Hepatocyte (in vitro differentiated cells): Measurements from ENCODE around the gene MYADML2. TPM values are rescaled to one million over a fixed set of nuclear protein-coding genes. Genes with fewer than 3 reads are reported as not detected.

Experiments used
- DNase-seq: peaks from one replicate; pipeline ENCODE4 v3.0.0-alpha.2; 2016; ENCODE audit warnings: low spot score
- H2AFZ ChIP-seq: fragments of 200-600 bp; sonication (generic); 2 replicates; pipeline ENCODE4 v1.6.0; 2016; ENCODE audit warnings: antibody characterized with exemption, mild to moderate bottlenecking
- H3K27ac ChIP-seq: fragments of 200-600 bp; sonication (generic); 2 replicates; pipeline ENCODE4 v1.5.1; 2016; ENCODE audit warnings: mild to moderate bottlenecking
- H3K27me3 ChIP-seq: fragments of 200-600 bp; sonication (generic); 2 replicates; pipeline ENCODE4 v1.6.1; 2016
- H3K36me3 ChIP-seq: fragments of 200-600 bp; sonication (generic); replicated peaks from 2 replicates; pipeline ENCODE4 v1.5.1; 2016; ENCODE audit warnings: low read depth; ENCODE audit not compliant: insufficient read depth
- H3K4me1 ChIP-seq: fragments of 200-600 bp; sonication (generic); 2 replicates; pipeline ENCODE4 v1.5.1; 2016; ENCODE audit warnings: mild to moderate bottlenecking, moderate library complexity; ENCODE audit not compliant: insufficient read depth
- H3K4me2 ChIP-seq: fragments of 200-600 bp; sonication (generic); 2 replicates; pipeline ENCODE4 v1.6.0; 2016
- H3K4me3 ChIP-seq: fragments of 200-600 bp; sonication (generic); 2 replicates; pipeline ENCODE4 v1.5.1; 2016; ENCODE audit warnings: mild to moderate bottlenecking
- H3K79me2 ChIP-seq: fragments of 200-600 bp; sonication (generic); 2 replicates; pipeline ENCODE4 v1.6.0; 2017; ENCODE audit warnings: mild to moderate bottlenecking
- H3K9me2 ChIP-seq: fragments of 200-600 bp; sonication (generic); replicated peaks from 2 replicates; pipeline ENCODE4 v1.6.0; 2017; ENCODE audit warnings: mild to moderate bottlenecking; ENCODE audit not compliant: insufficient read depth
- H3K9me3 ChIP-seq: fragments of 200-600 bp; sonication (generic); 2 replicates; pipeline ENCODE4 v1.5.1; 2016; ENCODE audit warnings: low read depth, mild to moderate bottlenecking
- H4K20me1 ChIP-seq: fragments of 200-600 bp; sonication (generic); 2 replicates; pipeline ENCODE4 v1.6.0; 2016; ENCODE audit warnings: mild to moderate bottlenecking; ENCODE audit not compliant: insufficient read depth, poor library complexity, severe bottlenecking
- EZH2 ChIP-seq: fragments of 200-600 bp; sonication (generic); IDR thresholded peaks from 2 replicates; pipeline ENCODE4 v1.6.1; 2016; ENCODE audit warnings: antibody characterized with exemption, mild to moderate bottlenecking, borderline replicate concordance
- EZH2phosphoT487 ChIP-seq: fragments of 200-600 bp; sonication (generic); IDR thresholded peaks from one replicate; pipeline ENCODE4 v1.6.1; 2018; ENCODE audit warnings: antibody characterized with exemption, mild to moderate bottlenecking, low read depth, moderate library complexity; ENCODE audit not compliant: unreplicated experiment, severe bottlenecking
- WGBS: methylation state at CpG from one replicate; pipeline ENCODE4 v1.1.6; 2016; ENCODE audit warnings: low lambda C conversion rate; ENCODE audit errors: missing lambda C conversion rate; 5-methylcytosine and 5-hydroxymethylcytosine counted together
- polyA plus RNA-seq: library from polyadenylated mRNA; unstranded; fragments of >200 nt; fragmentation: Nextera tagmentation; extraction: Ambion mirVana; gene quantifications from 2 replicates; pipeline ENCODE4 v1.2.1, GENCODE V29; 2016
- total RNA-seq: library from RNA; depleted of rRNA; stranded (reverse); fragments of >200 nt; gene quantifications from 2 replicates; pipeline ENCODE4 v1.2.3, GENCODE V29; 2014
- TF ChIP-seq, protein P1 (sequence below): fragments of 200-600 bp; sonication (generic); IDR thresholded peaks from 2 replicates; pipeline ENCODE4 v1.5.1; 2016; ENCODE audit warnings: antibody characterized with exemption, mild to moderate bottlenecking; ENCODE audit not compliant: poor library complexity

MYADML2 gene
- total and polyA plus RNA-seq, 2 experiments from 2014 or later = 0.06 TPM; not detected in 1

DNA sequence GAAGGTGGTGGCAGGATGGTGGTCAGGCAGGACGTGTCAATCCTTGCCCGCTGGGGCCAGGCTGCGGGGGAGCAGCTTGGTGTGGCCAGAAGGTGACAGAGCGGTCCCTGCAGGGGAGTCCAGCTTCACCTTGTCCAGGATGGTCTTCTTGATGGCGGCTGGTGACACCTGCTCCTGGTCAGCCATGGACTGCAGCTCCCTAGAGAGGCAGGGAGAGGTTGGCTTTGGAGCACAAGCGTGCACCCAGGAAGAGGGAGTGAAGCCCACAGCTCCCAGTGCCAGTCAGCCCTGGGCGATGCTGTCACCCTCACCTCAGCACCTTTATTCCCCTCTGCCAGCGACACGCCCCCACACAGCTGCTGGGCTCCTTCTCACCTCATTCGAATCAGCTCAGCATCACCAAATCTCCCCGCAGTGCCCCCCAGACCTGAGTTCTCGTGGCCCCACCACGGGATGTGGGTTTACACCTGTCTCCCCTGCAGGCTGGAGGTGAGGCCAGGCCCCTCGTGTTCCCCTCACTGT, 13.8 kb downstream of the MYADML2 start:
- Histone ChIP-seq H3K4me2 (no peak overlapping the region), H2AFZ (no peak overlapping the region), H3K79me2 (peaks cover 15% of the 10 kb centered on the region), H3K9me3 (no peaks in the 10 kb centered on the region), H4K20me1 (no peaks in the 10 kb centered on the region), H3K9me2 (no peaks in the 10 kb centered on the region), H3K4me1 (peaks cover 17% of the 10 kb centered on the region), H3K4me3 (no peak overlapping the region), H3K36me3 (no peaks in the 10 kb centered on the region), H3K27me3 (no peaks in the 10 kb centered on the region), H3K27ac (no peak overlapping the region)
- DNase-seq = no peak
- no peak for TF ChIP-seq EZH2phosphoT487
- TF ChIP-seq, protein P1, sequence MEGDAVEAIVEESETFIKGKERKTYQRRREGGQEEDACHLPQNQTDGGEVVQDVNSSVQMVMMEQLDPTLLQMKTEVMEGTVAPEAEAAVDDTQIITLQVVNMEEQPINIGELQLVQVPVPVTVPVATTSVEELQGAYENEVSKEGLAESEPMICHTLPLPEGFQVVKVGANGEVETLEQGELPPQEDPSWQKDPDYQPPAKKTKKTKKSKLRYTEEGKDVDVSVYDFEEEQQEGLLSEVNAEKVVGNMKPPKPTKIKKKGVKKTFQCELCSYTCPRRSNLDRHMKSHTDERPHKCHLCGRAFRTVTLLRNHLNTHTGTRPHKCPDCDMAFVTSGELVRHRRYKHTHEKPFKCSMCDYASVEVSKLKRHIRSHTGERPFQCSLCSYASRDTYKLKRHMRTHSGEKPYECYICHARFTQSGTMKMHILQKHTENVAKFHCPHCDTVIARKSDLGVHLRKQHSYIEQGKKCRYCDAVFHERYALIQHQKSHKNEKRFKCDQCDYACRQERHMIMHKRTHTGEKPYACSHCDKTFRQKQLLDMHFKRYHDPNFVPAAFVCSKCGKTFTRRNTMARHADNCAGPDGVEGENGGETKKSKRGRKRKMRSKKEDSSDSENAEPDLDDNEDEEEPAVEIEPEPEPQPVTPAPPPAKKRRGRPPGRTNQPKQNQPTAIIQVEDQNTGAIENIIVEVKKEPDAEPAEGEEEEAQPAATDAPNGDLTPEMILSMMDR = no peak
- WGBS = 95% methylated on average over 14 of the region's 14 CpGs

DNA sequence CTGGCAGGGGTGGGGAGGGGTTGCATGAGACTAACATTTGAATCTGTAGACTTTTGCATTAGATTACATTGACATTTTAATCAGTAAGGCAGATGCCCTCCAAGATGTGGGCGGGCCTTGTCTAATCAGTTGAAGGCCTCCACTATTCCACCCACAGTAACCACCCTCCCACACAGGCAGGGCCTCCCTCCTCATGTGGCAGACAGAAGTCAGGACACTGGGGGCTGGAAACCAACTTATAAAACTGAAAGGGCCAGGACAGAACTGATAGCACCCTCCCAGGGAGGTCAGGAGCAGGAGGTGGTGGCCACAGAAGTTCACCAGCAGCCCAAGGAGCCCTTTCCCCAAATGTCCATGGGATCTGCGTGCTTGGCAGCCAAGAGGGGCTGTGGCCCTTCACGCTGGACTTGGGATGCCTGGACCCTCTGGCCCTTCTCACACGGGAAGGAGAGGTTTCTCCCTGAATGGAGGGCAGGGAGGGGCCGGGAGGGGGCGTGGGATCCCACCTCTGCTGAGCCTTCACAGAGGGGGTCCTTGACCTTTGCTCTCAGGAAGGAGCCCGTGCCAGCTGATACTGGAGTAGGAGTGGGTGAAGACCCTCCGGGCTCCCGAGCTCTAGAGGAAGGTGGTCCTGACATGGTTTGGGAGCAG, 14.6 kb downstream of the MYADML2 start:
- Histone ChIP-seq H3K4me1 (peaks cover 19% of the 10 kb centered on the region), H3K9me2 (no peaks in the 10 kb centered on the region), H3K4me3 (no peak overlapping the region), H3K36me3 (no peaks in the 10 kb centered on the region), H2AFZ (no peak overlapping the region), H4K20me1 (no peaks in the 10 kb centered on the region), H3K27ac (no peak overlapping the region), H3K4me2 (no peak overlapping the region), H3K79me2 (peaks cover 15% of the 10 kb centered on the region), H3K9me3 (no peaks in the 10 kb centered on the region), H3K27me3 (no peaks in the 10 kb centered on the region)
- no peak for DNase-seq
- no peak for TF ChIP-seq EZH2
- TF ChIP-seq EZH2phosphoT487 = no peak
- TF ChIP-seq, protein P1 = no peak
- 81% methylated on average over 8 of the region's 9 CpGs for WGBS

DNA sequence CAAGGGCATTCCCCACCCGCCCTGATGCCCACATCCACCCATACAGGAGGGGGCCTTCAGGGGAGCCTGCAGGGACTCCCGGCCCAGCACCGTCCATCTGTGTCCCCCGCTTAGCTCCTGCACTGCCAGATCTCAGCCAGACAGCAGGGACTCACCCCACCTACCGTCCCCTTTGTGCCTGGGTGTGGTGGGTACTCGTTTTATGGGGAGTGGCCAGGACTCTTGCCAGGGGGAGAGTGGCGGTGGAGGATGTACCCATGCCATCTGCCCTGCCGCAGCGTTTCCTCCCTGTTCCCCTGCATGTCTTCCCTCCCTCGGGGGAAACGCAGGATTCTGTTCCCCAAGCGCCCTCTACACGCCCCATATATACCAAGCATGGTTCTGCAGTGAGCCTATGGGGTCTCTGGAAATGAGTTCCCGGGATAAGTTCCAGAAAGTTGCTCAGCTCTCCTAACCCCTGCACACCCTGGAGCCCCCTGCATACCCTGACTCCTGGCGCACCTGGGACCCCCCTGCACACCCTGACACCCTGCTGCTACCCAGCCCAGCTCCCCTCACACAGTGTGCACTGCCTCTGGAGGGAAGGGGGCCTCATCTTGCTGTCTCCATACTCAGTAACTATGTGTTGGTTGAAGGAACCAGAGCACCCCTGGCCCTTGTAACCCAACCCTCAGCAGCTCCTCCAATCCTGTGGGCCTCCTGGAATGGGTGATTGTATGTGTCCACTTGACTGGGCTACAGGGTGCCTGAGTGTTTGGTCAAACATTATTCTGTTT, 15.3 kb downstream of the MYADML2 start:
- WGBS = 77% methylated on average over 14 of the region's 15 CpGs
- H2AFZ ChIP-seq = no peak overlapping the region
- no peaks in the 10 kb centered on the region for H4K20me1 ChIP-seq
- TF ChIP-seq, protein P1 = no peak
- TF ChIP-seq EZH2phosphoT487 = no peak
- no peak for TF ChIP-seq EZH2
- DNase-seq = no peak
- H3K4me2 ChIP-seq = no peak overlapping the region
- no peaks in the 10 kb centered on the region for H3K9me3 ChIP-seq
- H3K79me2 ChIP-seq = peaks cover 16% of the 10 kb centered on the region
- H3K4me3 ChIP-seq = no peak overlapping the region
- peaks cover 18% of the 10 kb centered on the region for H3K4me1 ChIP-seq
- no peaks in the 10 kb centered on the region for H3K9me2 ChIP-seq
- no peak overlapping the region for H3K27ac ChIP-seq
- no peaks in the 10 kb centered on the region for H3K36me3 ChIP-seq
- no peaks in the 10 kb centered on the region for H3K27me3 ChIP-seq
